ENCODE results near the gene NOX5.

GRCh38 chr15:69099941-69100340, 85.4 kb downstream of the NOX5 start:
- TF ChIP-seq CTCF (IDR thresholded peaks at IDR 0.05) (no peak), POLR2A (IDR thresholded peaks at IDR 0.05) (no peak)
